IPS DF 6.9 (cell line): Measurements from ENCODE around the gene DEPDC7.
"Not testable (repeated sequence)": the region's sequence is repeated elsewhere in the genome, so short reads cannot be mapped to it uniquely, and the experiment has no call there.

Source experiments
- DNase-seq: peaks from one replicate; pipeline ENCODE4 v3.0.0-alpha.2; 2013; ENCODE audit warnings: low read depth, low spot score
- H3K27ac ChIP-seq: one replicate; pipeline ENCODE4 v1.5.1; 2013; ENCODE audit warnings: low read length, control low read depth
- H3K27me3 ChIP-seq: 2 replicates; pipeline ENCODE4 v1.6.1; 2013; ENCODE audit warnings: mild to moderate bottlenecking, low read length; ENCODE audit not compliant: control insufficient read depth, insufficient read depth
- H3K36me3 ChIP-seq: 2 replicates; pipeline ENCODE4 v1.6.1; 2013; ENCODE audit warnings: low read length; ENCODE audit not compliant: control insufficient read depth, insufficient read depth
- H3K4me1 ChIP-seq: 2 replicates; pipeline ENCODE4 v1.6.1; 2013; ENCODE audit warnings: low read length; ENCODE audit not compliant: control insufficient read depth, insufficient read depth
- H3K4me3 ChIP-seq: 2 replicates; pipeline ENCODE4 v1.5.1; 2013; ENCODE audit warnings: mild to moderate bottlenecking, low read length
- H3K9me3 ChIP-seq: 2 replicates; pipeline ENCODE4 v1.6.1; 2013; ENCODE audit warnings: low read length, inconsistent platforms; ENCODE audit not compliant: control insufficient read depth, insufficient read depth
- WGBS: extraction: QIAGEN DNeasy Blood & Tissue Kit; methylation state at CpG from one replicate; pipeline ENCODE4 v1.1.7; 2013; ENCODE audit warnings: mixed read lengths, missing lambda C conversion rate; ENCODE audit not compliant: insufficient read length, insufficient coverage; 5-methylcytosine and 5-hydroxymethylcytosine counted together

The DEPDC7 gene

GRCh38 chr11:33021937-33022336 is 6.3 kb downstream of the DEPDC7 start:
- Histone ChIP-seq H3K4me3 (no peak overlapping the region), H3K27ac (no peak overlapping the region), H3K27me3 (no peaks in the 10 kb centered on the region), H3K36me3 (no peaks in the 10 kb centered on the region), H3K9me3 (no peaks in the 10 kb centered on the region), H3K4me1 (no peaks in the 10 kb centered on the region)
- WGBS, result no CpG with 5 or more reads among the region's 1 CpG
- DNase-seq, result no peak

- DNase-seq, result no peak
- no peaks in the 10 kb centered on the region for H3K36me3 ChIP-seq
- no CpG with 5 or more reads among the region's 3 CpGs for WGBS
Measured at GRCh38 chr11:33025339-33025722, 9.7 kb downstream of the DEPDC7 start.

GRCh38 chr11:33027233-33027632 is 11.6 kb downstream of the DEPDC7 start:
- no peak overlapping the region for H3K27ac ChIP-seq
- no peaks in the 10 kb centered on the region for H3K36me3 ChIP-seq
- DNase-seq, result no peak
- H3K4me1 ChIP-seq, result no peaks in the 10 kb centered on the region
- no peaks in the 10 kb centered on the region for H3K27me3 ChIP-seq
- whole genome bisulfite sequencing, result no CpG with 5 or more reads among the region's 2 CpGs
- no peak overlapping the region for H3K4me3 ChIP-seq
- H3K9me3 ChIP-seq, result no peaks in the 10 kb centered on the region

More at GRCh38 chr11:33025339-33025722, 9.7 kb downstream of the DEPDC7 start:
- H3K4me1 ChIP-seq, result no peaks in the 10 kb centered on the region
- no peak overlapping the region for H3K27ac ChIP-seq
- H3K4me3 ChIP-seq, result no peak overlapping the region
- no peaks in the 10 kb centered on the region for H3K9me3 ChIP-seq
- no peaks in the 10 kb centered on the region for H3K27me3 ChIP-seq

GRCh38 chr11:33027846-33028536 is 12.3 kb downstream of the DEPDC7 start:
- H3K27ac ChIP-seq, result no peak overlapping the region
- no peak for DNase-seq

GRCh38 chr11:33028537-33028914 is 12.8 kb downstream of the DEPDC7 start:
- DNase-seq, result no peak
- no peaks in the 10 kb centered on the region for H3K36me3 ChIP-seq
- no peaks in the 10 kb centered on the region for H3K27me3 ChIP-seq
- no peaks in the 10 kb centered on the region for H3K9me3 ChIP-seq
- no peak overlapping the region for H3K27ac ChIP-seq
- no peaks in the 10 kb centered on the region for H3K4me1 ChIP-seq
- H3K4me3 ChIP-seq, result no peak overlapping the region
- WGBS, result no CpG with 5 or more reads among the region's 2 CpGs

More at GRCh38 chr11:33027846-33028536, 12.3 kb downstream of the DEPDC7 start:
- no peaks in the 10 kb centered on the region for H3K4me1 ChIP-seq
- H3K4me3 ChIP-seq, result no peak overlapping the region
- no peaks in the 10 kb centered on the region for H3K27me3 ChIP-seq
- no peaks in the 10 kb centered on the region for H3K36me3 ChIP-seq
- WGBS, result no CpG with 5 or more reads among the region's 4 CpGs
- H3K9me3 ChIP-seq, result no peaks in the 10 kb centered on the region

- DNase-seq, result not testable (repeated sequence)
Measured at GRCh38 chr11:33029218-33029617, 13.5 kb downstream of the DEPDC7 start.

GRCh38 chr11:33033493-33033892 is 17.8 kb downstream of the DEPDC7 start:
- 100% methylated on average over 1 of the region's 4 CpGs for whole genome bisulfite sequencing
- no peak overlapping the region for H3K4me3 ChIP-seq
- no peak overlapping the region for H3K27ac ChIP-seq
- H3K4me1 ChIP-seq, result no peaks in the 10 kb centered on the region
- no peaks in the 10 kb centered on the region for H3K9me3 ChIP-seq
- H3K36me3 ChIP-seq, result no peaks in the 10 kb centered on the region
- H3K27me3 ChIP-seq, result no peaks in the 10 kb centered on the region
- DNase-seq, result no peak

More at GRCh38 chr11:33029218-33029617, 13.5 kb downstream of the DEPDC7 start:
- not testable (repeated sequence) for H3K27ac ChIP-seq, H3K27me3 ChIP-seq, H3K4me3 ChIP-seq, H3K9me3 ChIP-seq, H3K36me3 ChIP-seq, H3K4me1 ChIP-seq
- no CpG with 5 or more reads among the region's 6 CpGs for WGBS

- no peaks in the 10 kb centered on the region for H3K4me1 ChIP-seq
- WGBS, result no CpG with 5 or more reads among the region's 1 CpG
- no peak for DNase-seq
- H3K27ac ChIP-seq, result no peak overlapping the region
- no peak overlapping the region for H3K4me3 ChIP-seq
- no peaks in the 10 kb centered on the region for H3K36me3 ChIP-seq
- no peaks in the 10 kb centered on the region for H3K27me3 ChIP-seq
- H3K9me3 ChIP-seq, result no peaks in the 10 kb centered on the region
Measured at GRCh38 chr11:33035011-33035410, 19.3 kb downstream of the DEPDC7 start.

- H3K4me3 ChIP-seq, result peak within 1 kb of the TSS; percentile 85
- no peaks in the 10 kb centered on the region for H3K27me3 ChIP-seq
- no peaks in the 10 kb centered on the region for H3K9me3 ChIP-seq
- peaks cover 2% of the 10 kb centered on the region; the same call in 1 of the 2 replicates for H3K36me3 ChIP-seq
- no CpG with 5 or more reads among the region's 84 CpGs for WGBS
- peak; percentile 77 for DNase-seq
- H3K27ac ChIP-seq, result no peak within 1 kb of the TSS
- no peaks in the 10 kb centered on the region for H3K4me1 ChIP-seq
Measured at GRCh38 chr11:33039274-33040032, 23.8 kb downstream of the DEPDC7 start, which contains the start of gene TCP11L1. TCP11L1 (plus strand) TSS chr11:33039572; CDS start chr11:33043774, 4,202 bp downstream.

- H3K4me3 ChIP-seq, result peak overlapping the region; percentile 85; the same call in 1 of the 2 replicates
- no peak overlapping the region for H3K27ac ChIP-seq
- WGBS, result no CpG with 5 or more reads among the region's 30 CpGs
- peaks cover 2% of the 10 kb centered on the region; the same call in 1 of the 2 replicates for H3K36me3 ChIP-seq
- no peak for DNase-seq
- H3K27me3 ChIP-seq, result no peaks in the 10 kb centered on the region
- no peaks in the 10 kb centered on the region for H3K4me1 ChIP-seq
- H3K9me3 ChIP-seq, result no peaks in the 10 kb centered on the region
Measured at GRCh38 chr11:33040033-33040861, 24.6 kb downstream of the DEPDC7 start.
